ENCODE results near the gene TAS2R50. TPM values are rescaled to one million over a fixed set of nuclear protein-coding genes. Genes with fewer than 3 reads are reported as not detected.

Gene TAS2R50
- total and polyA plus RNA-seq, 2 experiments from 2014 or later, result 3.4 TPM; not detected in 1

DNA sequence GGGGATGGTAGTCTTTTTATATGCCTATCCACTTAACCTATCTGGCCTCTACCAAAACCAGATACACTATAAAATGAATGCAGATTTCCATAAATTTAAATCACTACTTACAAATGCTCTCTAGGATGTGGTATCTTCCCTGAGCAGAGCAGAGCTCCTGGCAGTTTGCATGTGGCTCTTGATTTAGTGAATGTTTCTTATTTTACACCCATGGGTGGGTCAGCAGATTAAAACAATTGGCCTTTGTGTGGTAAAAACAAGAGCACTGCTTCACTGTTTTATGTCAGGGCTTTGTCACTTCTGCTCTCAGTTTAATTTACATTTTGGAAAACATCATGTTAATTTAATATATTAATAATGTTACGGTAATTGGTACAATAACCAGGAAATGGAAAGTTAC lies 30.2 kb upstream of the TAS2R50 start:
- Mint-ChIP-seq H3K27me3 (ENCODE audit: insufficient read depth, low read depth, poor library complexity) (no peaks in the 10 kb centered on the region), H3K4me3 (no peak overlapping the region), H3K27ac (no peak overlapping the region), H3K36me3 (ENCODE audit: low read depth) (no peaks in the 10 kb centered on the region), H3K9me3 (no peaks in the 10 kb centered on the region), H3K4me1 (peaks cover 3% of the 10 kb centered on the region; the same call in 2 of the 3 replicates)
- H3K4me3 ChIP-seq, result no peak overlapping the region
- no peak overlapping the region for H3K27ac ChIP-seq (ENCODE audit: low read depth)
- no peaks in the 10 kb centered on the region for H4K20me1 ChIP-seq (replicated peaks; ENCODE audit: insufficient read depth)
- no peaks in the 10 kb centered on the region for H3K9me2 ChIP-seq (ENCODE audit: insufficient read depth)
- no peaks in the 10 kb centered on the region for H3K36me3 ChIP-seq (ENCODE audit: insufficient read depth)
- H3K4me2 ChIP-seq, result no peak overlapping the region
- H2AFZ ChIP-seq, result no peak overlapping the region
- ATAC-seq (no peak), DNase-seq (ENCODE audit: low spot score) (no peak)
- H3K79me2 ChIP-seq (replicated peaks; ENCODE audit: insufficient read depth), result no peaks in the 10 kb centered on the region
- no peaks in the 10 kb centered on the region for H3K4me1 ChIP-seq (ENCODE audit: insufficient read depth)
- no peaks in the 10 kb centered on the region for H3F3A ChIP-seq (replicated peaks; ENCODE audit: low read depth)
- H3K27me3 ChIP-seq (ENCODE audit: insufficient read depth), result no peaks in the 10 kb centered on the region
- TF ChIP-seq, protein P1, sequence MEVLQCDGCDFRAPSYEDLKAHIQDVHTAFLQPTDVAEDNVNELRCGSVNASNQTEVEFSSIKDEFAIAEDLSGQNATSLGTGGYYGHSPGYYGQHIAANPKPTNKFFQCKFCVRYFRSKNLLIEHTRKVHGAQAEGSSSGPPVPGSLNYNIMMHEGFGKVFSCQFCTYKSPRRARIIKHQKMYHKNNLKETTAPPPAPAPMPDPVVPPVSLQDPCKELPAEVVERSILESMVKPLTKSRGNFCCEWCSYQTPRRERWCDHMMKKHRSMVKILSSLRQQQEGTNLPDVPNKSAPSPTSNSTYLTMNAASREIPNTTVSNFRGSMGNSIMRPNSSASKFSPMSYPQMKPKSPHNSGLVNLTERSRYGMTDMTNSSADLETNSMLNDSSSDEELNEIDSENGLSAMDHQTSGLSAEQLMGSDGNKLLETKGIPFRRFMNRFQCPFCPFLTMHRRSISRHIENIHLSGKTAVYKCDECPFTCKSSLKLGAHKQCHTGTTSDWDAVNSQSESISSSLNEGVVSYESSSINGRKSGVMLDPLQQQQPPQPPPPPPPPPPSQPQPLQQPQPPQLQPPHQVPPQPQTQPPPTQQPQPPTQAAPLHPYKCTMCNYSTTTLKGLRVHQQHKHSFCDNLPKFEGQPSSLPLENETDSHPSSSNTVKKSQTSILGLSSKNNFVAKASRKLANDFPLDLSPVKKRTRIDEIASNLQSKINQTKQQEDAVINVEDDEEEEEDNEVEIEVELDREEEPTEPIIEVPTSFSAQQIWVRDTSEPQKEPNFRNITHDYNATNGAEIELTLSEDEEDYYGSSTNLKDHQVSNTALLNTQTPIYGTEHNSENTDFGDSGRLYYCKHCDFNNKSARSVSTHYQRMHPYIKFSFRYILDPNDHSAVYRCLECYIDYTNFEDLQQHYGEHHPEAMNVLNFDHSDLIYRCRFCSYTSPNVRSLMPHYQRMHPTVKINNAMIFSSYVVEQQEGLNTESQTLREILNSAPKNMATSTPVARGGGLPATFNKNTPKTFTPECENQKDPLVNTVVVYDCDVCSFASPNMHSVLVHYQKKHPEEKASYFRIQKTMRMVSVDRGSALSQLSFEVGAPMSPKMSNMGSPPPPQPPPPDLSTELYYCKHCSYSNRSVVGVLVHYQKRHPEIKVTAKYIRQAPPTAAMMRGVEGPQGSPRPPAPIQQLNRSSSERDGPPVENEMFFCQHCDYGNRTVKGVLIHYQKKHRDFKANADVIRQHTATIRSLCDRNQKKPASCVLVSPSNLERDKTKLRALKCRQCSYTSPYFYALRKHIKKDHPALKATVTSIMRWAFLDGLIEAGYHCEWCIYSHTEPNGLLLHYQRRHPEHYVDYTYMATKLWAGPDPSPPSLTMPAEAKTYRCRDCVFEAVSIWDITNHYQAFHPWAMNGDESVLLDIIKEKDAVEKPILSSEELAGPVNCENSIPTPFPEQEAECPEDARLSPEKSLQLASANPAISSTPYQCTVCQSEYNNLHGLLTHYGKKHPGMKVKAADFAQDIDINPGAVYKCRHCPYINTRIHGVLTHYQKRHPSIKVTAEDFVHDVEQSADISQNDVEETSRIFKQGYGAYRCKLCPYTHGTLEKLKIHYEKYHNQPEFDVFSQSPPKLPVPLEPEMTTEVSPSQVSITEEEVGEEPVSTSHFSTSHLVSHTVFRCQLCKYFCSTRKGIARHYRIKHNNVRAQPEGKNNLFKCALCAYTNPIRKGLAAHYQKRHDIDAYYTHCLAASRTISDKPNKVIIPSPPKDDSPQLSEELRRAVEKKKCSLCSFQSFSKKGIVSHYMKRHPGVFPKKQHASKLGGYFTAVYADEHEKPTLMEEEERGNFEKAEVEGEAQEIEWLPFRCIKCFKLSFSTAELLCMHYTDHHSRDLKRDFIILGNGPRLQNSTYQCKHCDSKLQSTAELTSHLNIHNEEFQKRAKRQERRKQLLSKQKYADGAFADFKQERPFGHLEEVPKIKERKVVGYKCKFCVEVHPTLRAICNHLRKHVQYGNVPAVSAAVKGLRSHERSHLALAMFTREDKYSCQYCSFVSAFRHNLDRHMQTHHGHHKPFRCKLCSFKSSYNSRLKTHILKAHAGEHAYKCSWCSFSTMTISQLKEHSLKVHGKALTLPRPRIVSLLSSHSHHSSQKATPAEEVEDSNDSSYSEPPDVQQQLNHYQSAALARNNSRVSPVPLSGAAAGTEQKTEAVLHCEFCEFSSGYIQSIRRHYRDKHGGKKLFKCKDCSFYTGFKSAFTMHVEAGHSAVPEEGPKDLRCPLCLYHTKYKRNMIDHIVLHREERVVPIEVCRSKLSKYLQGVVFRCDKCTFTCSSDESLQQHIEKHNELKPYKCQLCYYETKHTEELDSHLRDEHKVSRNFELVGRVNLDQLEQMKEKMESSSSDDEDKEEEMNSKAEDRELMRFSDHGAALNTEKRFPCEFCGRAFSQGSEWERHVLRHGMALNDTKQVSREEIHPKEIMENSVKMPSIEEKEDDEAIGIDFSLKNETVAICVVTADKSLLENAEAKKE (CRISPR knock-in tag; IDR thresholded peaks at IDR 0.05), result no peak
- TF ChIP-seq, protein P2, sequence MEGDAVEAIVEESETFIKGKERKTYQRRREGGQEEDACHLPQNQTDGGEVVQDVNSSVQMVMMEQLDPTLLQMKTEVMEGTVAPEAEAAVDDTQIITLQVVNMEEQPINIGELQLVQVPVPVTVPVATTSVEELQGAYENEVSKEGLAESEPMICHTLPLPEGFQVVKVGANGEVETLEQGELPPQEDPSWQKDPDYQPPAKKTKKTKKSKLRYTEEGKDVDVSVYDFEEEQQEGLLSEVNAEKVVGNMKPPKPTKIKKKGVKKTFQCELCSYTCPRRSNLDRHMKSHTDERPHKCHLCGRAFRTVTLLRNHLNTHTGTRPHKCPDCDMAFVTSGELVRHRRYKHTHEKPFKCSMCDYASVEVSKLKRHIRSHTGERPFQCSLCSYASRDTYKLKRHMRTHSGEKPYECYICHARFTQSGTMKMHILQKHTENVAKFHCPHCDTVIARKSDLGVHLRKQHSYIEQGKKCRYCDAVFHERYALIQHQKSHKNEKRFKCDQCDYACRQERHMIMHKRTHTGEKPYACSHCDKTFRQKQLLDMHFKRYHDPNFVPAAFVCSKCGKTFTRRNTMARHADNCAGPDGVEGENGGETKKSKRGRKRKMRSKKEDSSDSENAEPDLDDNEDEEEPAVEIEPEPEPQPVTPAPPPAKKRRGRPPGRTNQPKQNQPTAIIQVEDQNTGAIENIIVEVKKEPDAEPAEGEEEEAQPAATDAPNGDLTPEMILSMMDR (conservative IDR thresholded peaks at IDR 0.05; ENCODE audit: low read depth in 2 of 2), result no peak
- TF ChIP-seq NANOG (IDR thresholded peaks at IDR 0.05; ENCODE audit: borderline replicate concordance) (no peak), JUNB (IDR thresholded peaks at IDR 0.05; ENCODE audit: unreplicated experiment) (no peak), ZNF331 (CRISPR knock-in tag; IDR thresholded peaks at IDR 0.05; ENCODE audit: low read depth) (no peak), POLR2AphosphoS5 (IDR thresholded peaks at IDR 0.05; ENCODE audit: low read depth) (no peak), STAT1 (IDR thresholded peaks at IDR 0.05; ENCODE audit: unreplicated experiment) (no peak), EZH2phosphoT487 (IDR thresholded peaks at IDR 0.05; ENCODE audit: unreplicated experiment) (no peak), ZNF114 (CRISPR knock-in tag; IDR thresholded peaks at IDR 0.05) (no peak), CREB1 (CRISPR knock-in tag; IDR thresholded peaks at IDR 0.05; ENCODE audit: low read depth) (no peak), EZH2 (IDR thresholded peaks at IDR 0.05; ENCODE audit: low read depth, unreplicated experiment) (no peak)
- TF ChIP-seq, protein P3, sequence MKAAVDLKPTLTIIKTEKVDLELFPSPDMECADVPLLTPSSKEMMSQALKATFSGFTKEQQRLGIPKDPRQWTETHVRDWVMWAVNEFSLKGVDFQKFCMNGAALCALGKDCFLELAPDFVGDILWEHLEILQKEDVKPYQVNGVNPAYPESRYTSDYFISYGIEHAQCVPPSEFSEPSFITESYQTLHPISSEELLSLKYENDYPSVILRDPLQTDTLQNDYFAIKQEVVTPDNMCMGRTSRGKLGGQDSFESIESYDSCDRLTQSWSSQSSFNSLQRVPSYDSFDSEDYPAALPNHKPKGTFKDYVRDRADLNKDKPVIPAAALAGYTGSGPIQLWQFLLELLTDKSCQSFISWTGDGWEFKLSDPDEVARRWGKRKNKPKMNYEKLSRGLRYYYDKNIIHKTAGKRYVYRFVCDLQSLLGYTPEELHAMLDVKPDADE (IDR thresholded peaks at IDR 0.05), result no peak
- TF ChIP-seq, protein P4, sequence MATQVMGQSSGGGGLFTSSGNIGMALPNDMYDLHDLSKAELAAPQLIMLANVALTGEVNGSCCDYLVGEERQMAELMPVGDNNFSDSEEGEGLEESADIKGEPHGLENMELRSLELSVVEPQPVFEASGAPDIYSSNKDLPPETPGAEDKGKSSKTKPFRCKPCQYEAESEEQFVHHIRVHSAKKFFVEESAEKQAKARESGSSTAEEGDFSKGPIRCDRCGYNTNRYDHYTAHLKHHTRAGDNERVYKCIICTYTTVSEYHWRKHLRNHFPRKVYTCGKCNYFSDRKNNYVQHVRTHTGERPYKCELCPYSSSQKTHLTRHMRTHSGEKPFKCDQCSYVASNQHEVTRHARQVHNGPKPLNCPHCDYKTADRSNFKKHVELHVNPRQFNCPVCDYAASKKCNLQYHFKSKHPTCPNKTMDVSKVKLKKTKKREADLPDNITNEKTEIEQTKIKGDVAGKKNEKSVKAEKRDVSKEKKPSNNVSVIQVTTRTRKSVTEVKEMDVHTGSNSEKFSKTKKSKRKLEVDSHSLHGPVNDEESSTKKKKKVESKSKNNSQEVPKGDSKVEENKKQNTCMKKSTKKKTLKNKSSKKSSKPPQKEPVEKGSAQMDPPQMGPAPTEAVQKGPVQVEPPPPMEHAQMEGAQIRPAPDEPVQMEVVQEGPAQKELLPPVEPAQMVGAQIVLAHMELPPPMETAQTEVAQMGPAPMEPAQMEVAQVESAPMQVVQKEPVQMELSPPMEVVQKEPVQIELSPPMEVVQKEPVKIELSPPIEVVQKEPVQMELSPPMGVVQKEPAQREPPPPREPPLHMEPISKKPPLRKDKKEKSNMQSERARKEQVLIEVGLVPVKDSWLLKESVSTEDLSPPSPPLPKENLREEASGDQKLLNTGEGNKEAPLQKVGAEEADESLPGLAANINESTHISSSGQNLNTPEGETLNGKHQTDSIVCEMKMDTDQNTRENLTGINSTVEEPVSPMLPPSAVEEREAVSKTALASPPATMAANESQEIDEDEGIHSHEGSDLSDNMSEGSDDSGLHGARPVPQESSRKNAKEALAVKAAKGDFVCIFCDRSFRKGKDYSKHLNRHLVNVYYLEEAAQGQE (IDR thresholded peaks at IDR 0.05; ENCODE audit: unreplicated experiment), result no peak

All from GM23338 (cell line).